HepG2 (cell line): Measurements from ENCODE around the gene INO80C. TPM values are rescaled to one million over a fixed set of nuclear protein-coding genes. Genes with fewer than 3 reads are reported as not detected.

Experiments
- ATF3 ChIP-seq: sonication (generic); formaldehyde crosslinking; IDR thresholded peaks from 2 replicates; pipeline ENCODE4 v1.4.0; 2020; ENCODE audit warnings: missing genetic modification reagents
- CENPX ChIP-seq: sonication (generic); formaldehyde crosslinking; IDR thresholded peaks from 2 replicates; pipeline ENCODE4 v1.9.0; 2021; ENCODE audit warnings: mild to moderate bottlenecking, missing genetic modification reagents, moderate library complexity
- CHD4 ChIP-seq: fragments of 200-600 bp; sonication (generic); IDR thresholded peaks from 2 replicates; pipeline ENCODE4 v1.7.0; 2017; ENCODE audit warnings: mild to moderate bottlenecking, low read length, borderline replicate concordance
- EZH2 ChIP-seq: conservative IDR thresholded peaks from 2 replicates; pipeline ENCODE4 v1.6.1; 2012; ENCODE audit warnings: mild to moderate bottlenecking, low read depth, low read length, moderate library complexity
- GTF2F1 ChIP-seq: fragments of 150-350 bp; IDR thresholded peaks from 2 replicates; pipeline ENCODE4 v1.6.1; 2014; ENCODE audit warnings: low read length
- IKZF1 ChIP-seq: fragments of 450-650 bp; IDR thresholded peaks from 2 replicates; pipeline ENCODE4 v1.7.1; 2016
- KLF16 ChIP-seq, 2 experiments: sonication (generic) in 1 of 2; formaldehyde crosslinking in 1 of 2; IDR thresholded peaks; 2 replicates each; pipeline versions ENCODE4 v1.6.1 to v1.8.0; 2016 to 2023; ENCODE audit warnings: missing genetic modification reagents in 2 of 2, missing compliant biosample characterization in 1 of 2
- PATZ1 ChIP-seq: sonication (generic); formaldehyde crosslinking; IDR thresholded peaks from 2 replicates; pipeline ENCODE4 v1.4.0; 2020; ENCODE audit warnings: missing genetic modification reagents
- RAD21 ChIP-seq: fragments of 450-650 bp; formaldehyde crosslinking; IDR thresholded peaks from 2 replicates; pipeline ENCODE4 v1.5.0; 2020; ENCODE audit warnings: mild to moderate bottlenecking
- RFX5 ChIP-seq: IDR thresholded peaks from 2 replicates; pipeline ENCODE4 v1.6.1; 2011; ENCODE audit warnings: low read depth, low read length, improper control_type of control experiment
- SETDB1 ChIP-seq: sonication (generic); formaldehyde crosslinking; IDR thresholded peaks from 2 replicates; pipeline ENCODE4 v1.5.1; 2020; ENCODE audit warnings: missing genetic modification reagents, mild to moderate bottlenecking, borderline replicate concordance
- SKI ChIP-seq: fragments of 450-650 bp; IDR thresholded peaks from one replicate; pipeline ENCODE4 v1.6.1; 2018; ENCODE audit warnings: mild to moderate bottlenecking; ENCODE audit not compliant: partially characterized antibody
- THAP11 ChIP-seq: IDR thresholded peaks from 2 replicates; pipeline ENCODE4 v1.6.1; 2016; ENCODE audit warnings: missing biosample characterization, missing genetic modification reagents
- ZBTB25 ChIP-seq: IDR thresholded peaks from 2 replicates; pipeline ENCODE4 v1.6.1; 2018; ENCODE audit warnings: missing genetic modification reagents
- ZBTB46 ChIP-seq: sonication (generic); formaldehyde crosslinking; IDR thresholded peaks from 2 replicates; pipeline ENCODE4 v1.4.0; 2020; ENCODE audit warnings: mild to moderate bottlenecking, missing genetic modification reagents, borderline replicate concordance
- ZBTB49 ChIP-seq: sonication (generic); formaldehyde crosslinking; IDR thresholded peaks from 2 replicates; pipeline ENCODE4 v1.4.0; 2020; ENCODE audit warnings: missing genetic modification reagents, borderline replicate concordance
- ZEB1 ChIP-seq: IDR thresholded peaks from 2 replicates; pipeline ENCODE4 v1.6.1; 2012; ENCODE audit warnings: mild to moderate bottlenecking, low read depth, inconsistent platforms; ENCODE audit not compliant: insufficient replicate concordance
- ZFP36 ChIP-seq: fragments of 150-350 bp; IDR thresholded peaks from 2 replicates; pipeline ENCODE4 v1.6.1; 2018; ENCODE audit warnings: borderline replicate concordance, low read length, low read depth; ENCODE audit not compliant: partially characterized antibody
- ZFP37 ChIP-seq: sonication (generic); formaldehyde crosslinking; IDR thresholded peaks from 2 replicates; pipeline ENCODE4 v1.4.0; 2020; ENCODE audit warnings: missing genetic modification reagents, borderline replicate concordance
- ZIK1 ChIP-seq: sonication (generic); formaldehyde crosslinking; IDR thresholded peaks from 2 replicates; pipeline ENCODE4 v1.5.0; 2020; ENCODE audit warnings: mild to moderate bottlenecking, low read depth, missing genetic modification reagents, borderline replicate concordance
- ZNF343 ChIP-seq: sonication (generic); formaldehyde crosslinking; IDR thresholded peaks from 2 replicates; pipeline ENCODE4 v1.4.0; 2020; ENCODE audit warnings: mild to moderate bottlenecking, missing genetic modification reagents
- ZNF83 ChIP-seq: sonication (generic); formaldehyde crosslinking; IDR thresholded peaks from 2 replicates; pipeline ENCODE4 v1.4.0; 2020; ENCODE audit warnings: missing genetic modification reagents, mild to moderate bottlenecking, borderline replicate concordance
- polyA plus RNA-seq, 8 experiments: library from polyadenylated mRNA; depleted of rRNA in 3 of 8; stranded (reverse) in 7 of 8; unstranded in 1 of 8; fragments of >200 nt; fragmentation: Illumina TruSeq in 4 of 8; extraction: Trizol in 4 of 8; gene quantifications; 2 replicates each; pipeline versions ENCODE4 v1.2.1 to v1.2.3, GENCODE V29; 2011 to 2016; ENCODE audit warnings: low read depth in 4 of 8, missing spikeins in 1 of 8, mixed read lengths in 1 of 8; ENCODE audit not compliant: insufficient read depth in 1 of 8
- total RNA-seq, 5 experiments: library from RNA; depleted of rRNA; stranded (reverse); fragments of >200 nt; fragmentation: Illumina TruSeq; extraction: Trizol; gene quantifications; 2 replicates each; pipeline ENCODE4 v1.2.3, GENCODE V29; 2016; ENCODE audit warnings: low read depth in 1 of 5

Gene INO80C
- total and polyA plus RNA-seq, 2 of the 13 experiments (the other 11 are each of a cell fraction or from before 2014, with no cell fraction given) = 8.2 to 15.4 TPM

- TF ChIP-seq ZNF343 (CRISPR knock-in tag) (no peak), ATF3 (no peak), RFX5 (no peak), PATZ1 (CRISPR knock-in tag) (no peak), ZIK1 (CRISPR knock-in tag) (no peak), ZFP36 (no peak), CHD4 (no peak; the same call in 1 of the 2 replicates), ZBTB49 (no peak), ZBTB46 (CRISPR knock-in tag) (no peak), ZNF83 (CRISPR knock-in tag) (no peak), EZH2 (no peak), IKZF1 (no peak), THAP11 (CRISPR knock-in tag) (0 out of 2 replicates have a peak, but pooled peaks have one; percentile 21), GTF2F1 (no peak), ZBTB25 (CRISPR knock-in tag) (no peak), KLF16 (CRISPR knock-in tag; IDR thresholded peaks at IDR 0.05) (no peak), ZEB1 (no peak), SETDB1 (no peak), RAD21 (CRISPR knock-in tag) (no peak), SKI (no peak), CENPX (no peak), ZFP37 (CRISPR knock-in tag) (no peak)
Measured at GRCh38 chr18:35481960-35482366, 15.8 kb downstream of the INO80C start (continued).
